KOPT-K1 (cell line): Measurements from ENCODE around the gene ATF7IP.

Experiments
- H3K27ac ChIP-seq: fragments of 200-600 bp; sonication (generic); 2 replicates; pipeline ENCODE4 v1.5.1; 2016; ENCODE audit warnings: antibody characterized with exemption, mild to moderate bottlenecking, low read depth, low read length; ENCODE audit not compliant: poor library complexity, severe bottlenecking
- H3K36me3 ChIP-seq: fragments of 200-600 bp; sonication (generic); 2 replicates; pipeline ENCODE4 v1.5.1; 2017; ENCODE audit warnings: antibody characterized with exemption, mild to moderate bottlenecking, low read length, moderate library complexity; ENCODE audit not compliant: insufficient read depth
- H3K9me3 ChIP-seq: fragments of 200-600 bp; sonication (generic); 2 replicates; pipeline ENCODE4 v1.5.1; 2017; ENCODE audit warnings: antibody characterized with exemption, low read length, mild to moderate bottlenecking; ENCODE audit not compliant: insufficient read depth, poor library complexity, severe bottlenecking

The ATF7IP gene

DNA sequence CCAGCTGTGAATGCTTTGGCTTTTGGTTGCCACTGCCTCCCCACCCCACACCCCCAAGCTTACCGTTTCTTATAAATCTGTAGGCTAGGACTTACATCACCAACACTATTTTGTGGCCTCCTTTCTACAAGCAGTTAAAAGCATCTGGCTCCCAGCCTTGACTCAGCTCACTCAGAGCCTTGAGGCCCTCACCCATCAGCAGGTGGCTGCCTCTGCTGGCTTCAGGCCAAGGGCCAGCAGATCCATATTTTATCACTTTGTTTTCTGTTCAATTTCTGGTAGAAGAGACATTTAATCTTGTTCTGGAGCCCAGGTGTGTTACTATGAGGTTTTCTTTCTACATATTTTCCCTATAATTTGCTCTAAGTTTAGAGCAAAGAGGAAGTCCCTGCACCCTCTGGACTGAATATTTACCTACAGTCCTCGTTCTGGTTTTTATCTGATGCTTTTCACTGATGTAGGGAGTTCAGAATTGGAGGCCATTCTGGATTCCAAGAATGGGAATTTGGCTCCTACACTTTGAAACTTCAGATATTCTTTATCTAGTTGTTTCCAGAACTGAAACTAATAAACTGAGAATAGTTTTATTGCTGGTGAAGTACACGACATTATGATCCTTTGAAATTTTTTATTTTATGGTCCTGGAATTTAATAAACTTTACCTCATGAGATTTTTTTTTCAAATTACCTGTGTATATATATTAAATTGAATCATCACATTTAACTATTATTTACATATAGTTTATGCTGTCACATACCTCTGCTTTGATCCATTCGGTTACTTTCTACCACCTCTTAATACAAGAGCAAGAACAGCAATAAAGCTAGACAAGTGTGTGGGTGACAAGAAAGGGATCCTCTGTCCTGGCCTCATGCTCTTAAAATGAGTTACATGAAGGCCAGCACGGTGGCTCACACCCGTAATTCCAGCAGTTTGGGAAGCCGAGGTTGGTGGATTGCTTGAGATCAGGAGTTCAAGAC, 180.0 kb downstream of the ATF7IP start:
- Histone ChIP-seq H3K36me3 (no peaks in the 10 kb centered on the region), H3K9me3 (no peaks in the 10 kb centered on the region), H3K27ac (no peak overlapping the region)

DNA sequence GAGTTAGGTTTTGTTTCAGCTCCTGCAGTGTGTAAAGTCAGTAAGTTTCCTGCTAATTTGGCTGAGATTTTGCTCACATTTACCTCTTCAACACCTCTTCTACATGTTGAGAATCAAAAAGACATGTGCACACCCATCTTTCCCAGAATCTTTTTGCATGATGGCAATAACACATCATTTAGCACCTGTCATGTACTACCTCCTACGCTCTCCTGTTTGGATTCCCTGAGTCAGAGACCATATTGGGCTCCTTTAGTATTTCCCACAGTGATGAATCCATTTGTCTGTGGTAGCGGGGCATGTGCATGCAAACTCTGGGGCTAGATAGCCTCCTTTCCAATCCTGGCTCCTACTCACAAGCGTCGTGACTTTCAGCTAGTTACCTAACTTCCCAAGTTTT, 182.1 kb downstream of the ATF7IP start:
- Histone ChIP-seq H3K27ac (no peak overlapping the region), H3K9me3 (no peaks in the 10 kb centered on the region), H3K36me3 (no peaks in the 10 kb centered on the region)

DNA sequence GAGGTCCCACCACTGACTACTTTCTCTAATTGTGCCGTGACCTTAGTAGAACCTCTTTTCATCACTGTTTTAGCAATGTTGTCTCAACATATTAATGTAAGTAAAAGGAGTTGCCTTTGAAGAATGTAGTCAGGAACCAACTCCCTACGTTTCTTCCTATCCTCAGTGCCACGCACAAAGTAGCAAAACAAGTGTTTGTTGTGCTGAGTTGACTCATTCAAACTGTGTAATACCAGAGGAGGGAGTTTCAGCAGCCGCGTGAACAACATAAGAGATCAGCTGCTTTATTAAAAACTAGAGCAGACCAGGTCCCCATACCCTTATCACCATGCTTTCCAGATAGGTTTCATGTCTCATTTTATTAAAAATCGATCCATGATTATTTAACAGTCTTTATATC, 183.1 kb downstream of the ATF7IP start:
- H3K9me3 ChIP-seq, result no peaks in the 10 kb centered on the region
- no peaks in the 10 kb centered on the region for H3K36me3 ChIP-seq
- H3K27ac ChIP-seq, result no peak overlapping the region
